ENCODE data around the gene PARP11.

PARP11 gene

DNA sequence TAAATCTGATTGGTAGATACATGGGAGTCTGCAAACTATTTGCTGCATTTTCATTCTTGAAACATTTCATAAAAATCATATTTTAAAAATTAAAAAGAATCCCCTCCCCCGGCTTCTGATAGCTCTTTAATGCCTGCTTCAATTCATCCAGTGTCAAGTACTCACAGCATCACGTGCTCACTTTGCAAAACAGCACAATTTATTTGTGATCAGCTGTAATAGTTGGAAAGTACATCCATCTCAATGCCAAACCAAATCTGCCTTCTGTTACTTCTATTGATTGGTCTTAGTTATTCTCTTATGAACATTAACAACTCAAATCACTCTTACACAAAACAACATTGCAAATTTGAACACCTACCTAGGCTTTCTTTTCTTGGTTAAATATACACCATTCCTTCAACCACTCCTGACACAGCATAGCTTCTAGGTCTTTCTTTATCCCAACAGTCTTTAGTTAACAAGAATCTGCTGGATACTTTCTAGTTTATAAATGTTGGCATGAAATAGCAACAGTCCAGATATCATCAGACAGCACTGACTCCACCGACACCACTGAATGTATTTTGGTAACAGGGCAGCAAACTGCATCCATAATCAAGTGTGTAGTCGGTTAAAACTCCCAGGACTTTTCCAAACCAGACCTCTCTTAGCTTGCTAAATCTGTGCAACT lies 58.0 kb downstream of the PARP11 start:
- no peak for DNase-seq

DNA sequence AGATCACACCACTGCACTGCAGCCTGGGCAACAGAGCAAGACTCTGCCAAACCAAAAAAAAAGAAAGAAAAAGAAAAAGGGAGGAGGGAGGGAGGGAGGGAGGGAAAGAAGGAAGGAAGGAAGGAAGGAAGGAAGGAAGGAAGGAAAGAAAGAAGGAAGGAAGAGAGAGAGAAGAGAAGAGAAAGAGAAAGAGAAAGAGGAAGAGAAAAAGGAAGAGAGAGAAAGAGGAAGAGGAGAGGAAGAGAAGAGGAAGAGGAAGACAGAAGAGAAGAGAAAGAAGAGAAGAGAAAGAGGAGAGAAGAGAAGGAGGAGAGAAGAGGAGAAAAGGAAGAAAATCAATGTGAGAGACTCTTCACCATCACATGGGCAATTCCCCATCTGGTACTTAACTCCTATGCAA lies 62.7 kb downstream of the PARP11 start:
- DNase-seq = no peak

DNA sequence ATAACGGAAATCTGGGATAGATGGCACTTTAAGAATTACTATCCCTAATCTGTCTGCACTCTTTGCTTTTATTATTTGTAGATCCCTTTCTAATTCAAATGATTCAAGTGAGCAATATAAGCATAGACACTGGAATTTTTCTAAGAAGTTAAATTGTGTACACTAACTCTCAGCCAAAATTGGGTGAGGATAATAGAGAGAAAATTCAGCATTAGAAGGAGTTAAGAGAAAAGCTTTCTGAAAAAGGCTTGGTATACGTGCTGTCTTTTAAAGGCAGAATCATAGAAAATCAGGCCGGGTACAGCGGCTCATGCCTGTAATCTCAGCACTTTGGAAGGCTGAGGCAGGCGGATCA lies 63.2 kb downstream of the PARP11 start:
- no peak for DNase-seq

DNA sequence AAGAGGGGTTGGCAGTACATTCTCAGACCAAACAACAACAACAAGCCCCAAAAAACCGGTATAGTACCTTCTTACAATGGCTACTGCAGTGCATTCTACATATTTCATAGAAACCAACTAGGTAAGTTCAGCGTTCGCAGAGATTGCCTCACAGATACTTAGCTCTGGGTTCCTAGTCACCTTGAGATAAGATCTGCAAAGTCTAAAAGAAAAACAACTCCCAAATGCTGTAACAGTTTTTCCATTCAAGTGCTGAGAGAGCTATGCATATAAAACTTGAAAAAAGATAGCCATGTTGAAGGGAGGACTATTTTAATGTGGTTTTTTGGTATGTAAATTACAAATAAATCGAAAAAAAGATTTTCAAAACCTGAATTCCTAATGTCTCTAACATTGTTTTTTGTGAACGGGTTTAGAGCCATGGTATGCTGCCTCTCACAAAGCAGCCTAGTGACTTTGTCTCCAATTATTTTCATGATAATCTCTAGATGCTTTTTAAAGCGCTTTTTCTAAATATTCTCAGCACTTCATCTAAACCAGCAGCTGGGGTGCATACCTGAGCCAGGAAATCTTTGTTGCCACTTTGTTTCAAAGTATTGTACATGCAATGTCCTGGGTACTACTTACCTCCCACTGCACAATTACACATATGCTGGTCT lies 63.7 kb downstream of the PARP11 start:
- no peak for DNase-seq

DNA sequence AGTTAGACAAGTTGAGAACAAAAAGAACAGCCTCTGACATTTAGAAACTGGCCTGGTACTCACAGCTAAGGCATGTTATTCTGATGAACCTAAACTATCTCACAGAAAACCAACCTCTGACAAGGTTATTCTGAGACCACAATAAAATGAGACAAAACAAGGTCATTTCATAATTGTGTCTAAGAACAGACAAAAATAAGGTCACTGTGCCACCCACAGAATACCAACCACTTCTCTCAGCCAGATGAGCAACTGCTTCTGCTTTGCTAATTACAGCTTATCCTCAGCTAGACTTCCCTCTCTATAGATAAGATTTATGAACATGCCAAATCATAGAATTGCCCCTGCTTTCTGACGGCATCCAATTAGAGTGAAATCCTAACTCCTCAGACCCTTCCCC lies 68.1 kb downstream of the PARP11 start:
- no peak for DNase-seq

DNA sequence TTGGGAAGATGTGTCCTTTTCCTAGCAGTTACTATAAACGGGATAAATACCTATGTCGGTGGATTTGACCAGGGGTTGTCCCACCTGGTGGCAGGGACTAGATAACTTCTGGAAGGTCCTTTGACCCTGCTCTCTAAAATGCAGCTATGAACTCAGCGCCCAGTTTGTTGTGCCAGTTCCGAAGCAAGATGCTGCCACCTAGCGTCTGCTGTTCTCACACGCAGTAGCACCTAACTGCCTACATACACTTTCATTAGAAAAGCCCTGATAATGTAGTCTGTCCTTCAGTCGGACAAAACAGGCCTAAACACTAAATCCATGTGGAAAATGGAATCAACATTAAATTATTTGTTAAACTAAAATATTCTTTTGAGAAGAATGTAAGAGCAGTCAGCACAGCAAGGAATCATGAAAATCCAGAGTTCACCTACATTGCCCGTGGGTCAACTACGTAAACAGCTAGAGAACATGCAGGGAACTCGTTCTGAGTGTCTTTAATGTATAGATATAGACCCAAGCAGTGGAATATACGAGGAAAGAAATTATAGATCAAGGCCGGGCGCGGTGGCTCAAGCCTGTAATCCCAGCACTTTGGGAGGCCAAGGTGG lies 69.2 kb downstream of the PARP11 start:
- DNase-seq = peak; percentile 62

DNA sequence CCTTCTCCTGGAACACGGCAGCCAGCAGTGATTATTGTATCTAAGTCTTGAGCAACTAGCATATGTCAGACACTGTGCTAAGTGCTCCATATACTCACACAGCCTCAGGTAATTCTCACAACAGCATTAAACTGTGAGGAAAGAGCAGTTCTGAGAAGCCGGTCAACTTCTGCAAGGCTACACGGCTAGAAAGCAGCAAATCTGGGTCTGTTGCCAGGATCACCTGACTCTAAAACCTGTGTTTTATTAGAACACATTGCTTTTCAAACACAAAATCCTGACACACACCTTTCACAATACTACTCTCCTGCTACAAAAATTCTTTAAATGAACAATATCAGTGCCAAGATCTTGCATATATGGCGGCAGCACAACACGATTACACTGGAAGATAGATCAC lies 70.5 kb downstream of the PARP11 start:
- DNase-seq = no peak

DNA sequence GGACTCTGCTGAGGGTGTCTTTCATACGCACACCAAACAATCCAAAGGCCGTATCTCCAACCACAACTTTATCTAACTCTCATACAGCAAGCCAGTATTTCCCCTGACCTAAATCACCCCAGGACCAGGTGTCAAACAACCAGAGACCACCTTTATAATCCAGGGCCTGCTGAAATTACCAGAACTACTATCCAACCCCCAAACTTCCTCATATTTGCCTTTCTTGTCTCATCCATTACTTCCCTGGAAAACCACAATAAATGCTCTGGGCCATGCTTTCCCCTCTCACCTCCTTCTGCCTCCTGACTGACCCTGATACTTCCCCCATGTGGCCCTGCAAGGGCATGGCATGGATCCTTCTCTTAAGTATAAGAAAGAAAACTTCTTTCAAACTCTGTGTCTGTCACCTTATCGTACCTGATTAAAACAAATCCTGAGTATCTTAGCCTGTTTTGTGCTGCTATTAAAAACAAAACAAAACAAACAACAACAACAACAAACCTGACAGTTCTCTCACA lies 75.6 kb downstream of the PARP11 start:
- no peak for DNase-seq

DNA sequence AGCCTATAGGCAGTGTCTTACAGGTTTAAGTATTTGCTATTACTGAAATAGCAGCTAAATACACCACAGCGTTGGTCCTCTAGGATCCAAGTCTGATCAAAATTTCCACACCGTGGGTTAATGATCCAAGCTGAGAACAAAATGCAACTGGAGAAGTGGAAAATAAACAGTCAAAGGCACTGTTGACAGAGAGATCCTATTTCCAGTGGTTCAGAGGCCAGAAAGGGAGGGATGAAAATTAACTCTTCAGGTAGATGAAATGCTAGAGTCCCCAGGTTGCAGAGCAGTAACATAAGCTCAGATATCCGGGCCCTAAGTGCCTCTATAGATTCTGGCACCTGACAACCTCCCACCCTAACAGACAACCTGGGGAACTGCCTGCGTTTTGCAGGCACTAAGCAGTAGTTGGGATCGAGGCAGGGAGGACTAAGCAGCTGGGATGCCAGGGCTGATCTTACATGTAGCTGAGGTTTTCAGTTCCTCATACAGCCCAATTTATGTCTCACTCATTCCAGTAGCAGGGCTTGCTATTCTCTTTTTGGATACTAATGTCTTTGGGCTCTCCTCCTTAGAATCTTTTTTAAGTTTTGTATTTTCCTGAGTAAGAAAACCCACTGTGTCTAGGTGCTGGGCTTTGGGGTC lies 77.6 kb downstream of the PARP11 start:
- DNase-seq = no peak

DNA sequence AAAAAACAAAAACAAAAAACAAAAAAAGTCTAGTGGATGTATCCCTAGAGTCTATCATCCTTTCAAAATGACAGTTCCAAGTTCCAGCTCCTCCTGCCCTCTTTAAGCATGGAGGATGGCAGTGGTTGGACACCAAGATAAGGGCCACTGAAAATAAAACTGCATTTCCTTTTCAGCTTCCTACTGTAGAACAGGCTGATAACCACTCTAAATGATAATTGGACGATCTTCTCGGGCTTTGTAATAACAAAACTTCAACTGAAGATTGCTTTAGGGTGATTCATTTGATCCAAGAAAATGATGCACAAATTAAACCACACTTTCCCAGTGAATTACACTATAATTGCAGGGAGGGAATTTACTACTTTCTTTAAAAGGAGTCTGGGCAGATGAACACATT lies 78.1 kb downstream of the PARP11 start:
- no peak for DNase-seq

DNA sequence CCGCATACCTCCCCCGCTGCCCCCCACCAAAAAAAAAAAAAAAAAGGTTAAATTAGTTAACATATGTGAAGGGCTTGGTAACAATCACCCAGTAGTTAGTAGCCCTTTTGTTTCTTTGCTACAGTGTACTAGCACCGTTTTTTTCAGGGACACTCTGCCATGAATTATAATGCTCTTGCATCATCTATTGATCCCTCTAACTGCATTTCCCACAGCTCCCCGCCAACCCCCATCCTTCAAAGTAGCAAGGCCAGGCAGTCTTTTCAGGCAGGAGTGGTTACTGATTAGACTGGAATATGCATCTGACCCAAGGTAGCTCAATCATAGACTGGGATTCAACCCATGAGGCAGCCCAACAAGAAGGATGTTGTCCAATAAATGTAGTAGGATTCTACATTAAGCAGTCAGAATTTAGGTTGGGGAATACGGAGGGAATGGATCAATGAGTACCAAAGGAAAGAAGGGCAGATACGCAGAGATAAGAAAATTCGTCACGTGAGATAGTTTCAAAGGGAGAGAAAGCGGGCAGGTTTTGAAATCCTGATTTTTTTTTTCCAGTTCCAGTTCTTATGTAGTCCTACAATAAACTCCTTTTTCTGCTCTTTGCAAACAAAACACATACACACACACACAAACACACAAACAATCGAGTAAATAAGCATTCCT lies 80.4 kb downstream of the PARP11 start:
- no peak for DNase-seq

DNA sequence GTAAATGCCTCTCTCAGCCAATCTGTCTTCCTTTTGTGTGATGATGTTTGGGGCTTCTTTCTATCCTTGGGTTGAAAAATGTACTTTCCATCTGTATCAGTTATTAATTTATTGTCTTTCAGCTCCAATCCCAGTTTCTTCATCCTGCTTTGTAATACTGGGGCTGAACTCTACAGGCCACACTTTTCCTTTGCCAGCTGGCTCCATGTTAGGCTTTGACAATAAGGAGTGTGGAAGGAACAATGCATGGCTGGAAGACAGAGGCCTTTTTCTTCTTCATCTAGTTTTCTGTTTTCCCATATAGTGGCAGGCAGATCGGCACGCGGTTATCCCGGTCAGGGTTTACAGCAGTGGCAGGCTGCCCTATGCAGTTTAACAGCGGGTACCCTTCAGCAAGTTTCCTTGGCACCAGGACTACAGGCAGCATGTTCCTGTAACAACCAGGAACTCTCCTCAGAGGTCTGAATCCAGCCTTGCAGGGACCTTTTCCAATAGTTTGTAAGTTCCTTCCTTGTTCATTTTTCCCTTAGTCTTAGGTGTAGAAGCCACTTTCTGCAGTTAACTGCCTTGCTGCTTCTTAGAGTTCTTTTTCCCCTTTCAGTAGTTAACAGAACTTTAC lies 81.8 kb downstream of the PARP11 start:
- no peak for DNase-seq

DNA sequence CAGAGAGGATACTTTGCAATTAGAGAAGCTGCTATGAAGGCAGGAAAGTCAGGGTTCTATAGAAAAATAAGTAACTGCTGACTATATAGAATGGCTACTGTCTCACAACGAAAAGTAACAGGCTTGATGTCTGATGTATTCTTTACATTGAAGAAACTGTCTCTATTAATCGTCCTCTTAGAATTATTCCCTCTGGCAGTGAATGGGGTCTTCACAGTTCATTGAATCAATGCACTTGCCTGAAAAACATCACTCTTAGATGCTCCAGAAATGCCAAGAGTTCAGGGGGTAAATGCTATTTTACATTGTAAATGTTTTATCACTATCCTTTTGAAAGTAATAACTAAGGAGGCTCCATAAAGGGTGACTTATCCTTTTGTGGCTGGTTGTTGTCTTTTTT lies 82.6 kb downstream of the PARP11 start:
- DNase-seq = no peak

DNA sequence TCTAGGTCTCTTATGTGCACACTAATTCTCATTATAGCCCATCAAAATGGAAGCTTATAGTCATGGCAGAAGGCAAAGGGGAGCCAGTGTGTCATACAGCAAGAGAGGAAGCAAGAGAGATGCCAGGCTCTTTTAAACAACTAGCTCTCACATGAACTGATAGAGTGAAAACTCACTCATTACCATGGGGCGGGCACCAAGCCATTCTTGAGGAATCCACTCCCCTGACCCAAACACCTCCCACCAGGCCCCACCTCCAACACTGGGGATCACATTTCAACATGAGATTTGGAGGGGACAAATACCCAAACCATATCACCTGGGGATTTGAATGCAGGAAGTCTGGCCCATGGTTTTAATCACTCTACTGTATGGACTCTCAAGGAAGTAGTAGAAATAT lies 83.4 kb downstream of the PARP11 start:
- DNase-seq = no peak

DNA sequence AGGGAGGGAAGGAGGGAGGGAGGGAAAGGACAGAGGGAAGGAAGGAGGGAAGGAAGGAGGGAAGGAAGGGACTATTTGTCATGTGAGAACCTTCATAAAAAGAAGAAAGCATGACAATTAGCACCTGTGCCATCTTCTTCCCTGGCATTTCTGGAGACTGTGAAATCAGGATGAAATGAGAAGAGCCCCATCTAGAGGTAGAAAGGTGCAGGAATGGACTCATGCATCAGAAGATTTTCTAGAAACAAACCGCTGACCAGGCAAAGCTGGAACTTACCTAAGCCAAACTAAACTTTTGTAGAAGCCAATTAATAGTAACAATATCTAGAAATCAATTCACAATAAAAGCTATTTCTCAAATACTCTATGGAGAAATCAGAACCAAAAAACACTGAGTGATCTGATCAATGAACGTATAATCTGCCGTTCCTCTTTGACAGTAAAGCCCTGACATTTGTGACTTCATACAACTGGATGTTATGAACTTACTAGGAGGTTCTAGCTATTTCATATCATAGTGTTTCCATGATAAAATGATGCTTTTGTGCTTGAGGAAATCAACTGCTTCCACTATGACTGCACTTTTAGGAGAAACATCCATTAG lies 95.9 kb downstream of the PARP11 start:
- no peak for DNase-seq

DNA sequence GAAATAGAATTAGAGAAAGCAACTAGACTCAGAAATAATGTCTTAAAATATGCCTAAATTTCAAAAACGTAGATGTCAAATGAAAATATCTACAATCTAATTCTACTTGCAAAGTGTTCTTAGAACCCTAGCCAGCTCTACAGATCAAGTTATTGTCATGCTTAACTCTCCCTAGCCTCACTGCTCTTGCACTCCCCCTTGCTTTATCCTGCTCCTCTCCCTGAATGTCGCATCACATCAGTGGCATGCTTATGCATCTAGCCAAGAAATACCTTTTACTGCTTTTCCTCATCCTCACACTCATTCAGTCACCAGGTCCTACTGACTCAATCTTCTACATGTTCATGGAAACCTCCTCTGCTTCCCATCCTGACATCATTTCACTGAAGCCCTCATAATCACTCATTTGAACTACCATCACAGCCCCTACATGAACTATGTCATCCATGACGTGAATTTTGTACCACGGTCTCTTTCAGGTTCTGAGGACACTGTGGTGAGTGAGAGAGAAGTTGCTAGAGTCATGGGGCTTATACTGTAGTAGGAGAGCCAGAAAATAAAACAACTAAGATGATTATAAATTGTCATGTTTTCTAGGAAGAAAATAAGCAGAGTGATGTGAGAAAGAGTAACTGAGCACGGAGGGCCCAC lies 97.7 kb downstream of the PARP11 start:
- no peak for DNase-seq

DNA sequence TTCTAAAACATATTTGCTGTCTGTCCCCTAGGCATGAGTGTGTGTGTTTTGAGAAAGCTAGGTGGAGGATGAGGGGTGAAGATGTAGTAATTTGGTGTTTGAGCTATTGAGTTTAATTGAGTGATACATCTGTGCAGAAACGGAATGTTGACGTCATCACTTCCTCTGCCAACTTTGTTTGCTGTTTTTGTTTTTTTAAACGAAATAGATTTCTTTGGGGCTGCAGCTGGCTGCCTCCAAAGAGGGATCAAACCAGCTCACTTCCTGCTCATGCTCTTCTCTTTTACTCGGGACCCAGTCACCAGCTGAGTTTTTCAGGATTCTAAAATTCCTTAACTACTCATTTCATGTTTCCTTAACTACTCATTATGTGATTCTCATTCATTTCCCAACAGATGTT lies 100.8 kb downstream of the PARP11 start:
- DNase-seq = no peak

DNA sequence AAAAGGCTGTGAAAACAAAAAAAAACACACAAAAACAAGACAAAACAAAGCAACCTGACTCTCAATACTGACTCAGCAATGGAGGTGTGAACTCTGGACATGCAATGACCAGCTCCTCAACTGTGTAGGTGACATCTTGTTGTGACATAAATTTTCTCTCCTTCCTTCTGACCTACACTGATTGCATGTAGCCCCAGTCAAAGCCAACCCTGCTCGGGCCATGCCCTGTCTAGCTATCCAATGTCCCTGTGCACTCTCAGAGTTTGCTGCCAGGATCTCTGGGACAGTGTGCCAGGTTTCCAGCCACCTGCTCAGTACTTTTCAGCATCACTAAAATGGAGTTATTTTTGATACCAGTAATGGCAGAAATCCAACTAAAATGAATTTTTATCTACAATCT lies 101.3 kb downstream of the PARP11 start:
- no peak for DNase-seq

DNA sequence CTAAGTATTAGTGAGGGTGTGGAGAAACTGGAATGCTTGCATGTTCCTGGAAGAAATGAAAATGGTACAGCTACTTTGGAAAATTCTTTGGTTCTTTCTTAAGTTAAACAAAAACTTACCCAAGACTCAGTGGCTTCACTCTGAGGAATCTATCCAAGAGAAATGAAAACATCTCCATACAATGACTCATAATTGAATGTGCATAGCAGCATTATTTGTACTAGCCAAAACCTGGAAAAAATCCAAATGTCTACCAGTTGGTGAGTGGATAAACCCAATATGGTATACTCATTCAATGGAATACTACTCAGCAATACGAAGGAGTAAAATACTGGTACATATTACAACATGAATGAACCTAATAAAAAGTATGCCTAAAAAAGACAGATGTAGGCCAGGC lies 102.3 kb downstream of the PARP11 start:
- DNase-seq = no peak

DNA sequence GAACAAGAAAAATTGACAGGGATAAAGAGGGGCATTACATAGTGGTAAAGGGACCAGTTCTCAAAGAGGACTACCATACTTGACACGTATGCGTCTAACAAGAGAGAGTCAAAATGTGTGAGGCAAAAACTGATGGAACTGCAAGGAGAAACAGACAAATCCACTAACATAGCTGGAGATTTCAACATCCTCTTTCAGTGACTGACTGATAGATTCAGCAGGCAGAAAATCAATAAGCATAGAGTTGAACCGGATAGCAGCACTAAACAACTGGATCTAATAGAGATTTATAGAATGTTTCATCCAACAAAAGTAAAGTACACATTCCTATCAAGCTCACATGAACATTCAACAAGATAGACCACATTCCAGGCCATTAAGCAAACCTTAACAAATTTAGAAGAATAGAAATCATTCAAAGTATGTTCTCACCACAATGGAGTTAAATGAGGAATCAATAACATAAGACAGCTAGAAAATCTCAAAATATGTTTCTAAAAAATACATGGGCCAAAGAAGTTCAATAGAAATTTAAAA lies 104.2 kb downstream of the PARP11 start:
- DNase-seq = no peak

DNA sequence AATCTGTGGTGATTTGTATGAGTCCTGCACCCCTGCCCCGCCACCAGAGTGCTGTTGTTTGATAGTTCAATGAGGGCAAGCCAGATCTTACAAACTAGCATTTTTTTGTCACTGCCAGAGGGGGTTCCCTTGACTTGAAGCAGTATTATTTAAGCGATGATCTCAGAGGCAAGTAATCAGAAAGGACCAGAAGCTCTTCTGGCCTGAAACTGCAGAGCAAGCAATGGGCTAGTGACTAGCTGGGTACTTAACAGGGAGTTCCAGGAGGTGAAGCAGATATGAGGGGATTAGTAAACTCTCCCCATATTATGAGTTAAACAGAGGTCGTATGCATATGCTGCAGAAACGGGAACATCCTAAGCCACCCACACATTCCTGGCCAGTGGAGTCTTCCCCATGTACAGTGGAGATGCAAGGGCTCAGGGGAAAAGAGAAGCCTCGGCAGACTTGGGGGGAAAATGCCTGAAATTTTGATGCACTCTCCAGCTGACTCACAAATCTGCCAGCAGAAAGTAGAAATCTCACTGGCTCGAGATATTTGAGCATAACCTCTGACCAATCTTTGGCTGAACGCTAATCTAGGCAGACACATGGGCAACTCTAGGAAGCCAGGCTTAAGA lies 112.0 kb downstream of the PARP11 start:
- no peak for DNase-seq
